Measurements from ENCODE around the gene AKT1S1.
A peak's percentile ranks its signal among the peaks of the same experiment; 100 is the strongest.

AKT1S1 gene

DNA sequence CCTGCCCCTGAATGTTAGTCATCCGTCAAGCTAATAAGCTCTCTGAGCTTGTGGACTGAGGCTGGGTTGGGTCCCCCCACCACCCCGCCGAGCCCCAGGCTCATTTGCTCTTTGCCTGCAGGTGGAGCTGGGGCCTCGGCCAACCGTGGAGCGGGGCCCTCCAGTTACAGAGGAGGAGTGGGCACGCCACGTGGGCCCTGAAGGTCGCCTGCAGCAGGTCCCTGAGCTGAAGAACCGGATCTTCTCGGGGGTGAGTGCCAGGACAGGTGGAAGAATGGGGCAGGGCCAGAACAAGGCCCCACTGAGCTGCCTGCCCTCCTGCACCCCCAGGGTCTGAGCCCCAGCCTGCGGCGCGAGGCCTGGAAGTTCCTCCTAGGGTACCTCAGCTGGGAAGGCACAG lies 5.5 kb upstream of the AKT1S1 start:
- no peak for DNase-seq (ENCODE audit: low spot score)

DNA sequence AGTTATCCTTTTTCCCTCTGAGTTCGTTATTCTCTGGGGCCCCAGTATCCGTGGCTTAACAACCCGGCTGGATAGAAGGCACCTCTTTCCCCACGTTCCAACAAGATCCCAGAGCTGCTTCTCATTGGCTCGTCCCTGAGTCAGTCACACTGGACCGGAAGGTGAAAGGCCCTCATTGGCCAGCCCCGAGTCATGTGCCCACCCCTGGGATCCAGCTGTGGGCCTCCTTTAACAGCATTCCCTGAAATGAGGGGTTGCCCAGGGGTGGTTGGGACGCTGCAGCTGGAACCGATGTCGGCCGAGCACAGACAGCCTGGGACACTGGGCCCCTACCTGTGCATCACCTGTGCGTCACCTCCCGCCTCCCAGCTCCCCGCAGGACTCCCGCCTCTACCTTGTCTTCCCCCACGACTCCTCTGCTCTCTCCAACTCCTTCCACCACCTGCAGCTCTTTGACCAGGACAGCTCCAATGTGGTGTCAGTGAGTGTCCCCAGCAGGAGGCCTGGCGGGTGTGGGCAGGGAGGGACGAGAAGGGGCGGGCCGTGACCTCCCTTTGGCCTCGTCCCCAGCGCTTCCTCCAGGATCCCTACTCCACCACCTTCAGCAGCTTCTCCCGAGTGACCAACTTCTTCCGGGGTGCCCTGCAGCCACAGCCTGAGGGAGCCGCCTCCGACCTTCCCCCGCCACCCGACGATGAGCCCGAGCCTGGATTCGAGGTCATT lies 4.7 kb upstream of the AKT1S1 start:
- no peak for DNase-seq (ENCODE audit: low spot score)

DNA sequence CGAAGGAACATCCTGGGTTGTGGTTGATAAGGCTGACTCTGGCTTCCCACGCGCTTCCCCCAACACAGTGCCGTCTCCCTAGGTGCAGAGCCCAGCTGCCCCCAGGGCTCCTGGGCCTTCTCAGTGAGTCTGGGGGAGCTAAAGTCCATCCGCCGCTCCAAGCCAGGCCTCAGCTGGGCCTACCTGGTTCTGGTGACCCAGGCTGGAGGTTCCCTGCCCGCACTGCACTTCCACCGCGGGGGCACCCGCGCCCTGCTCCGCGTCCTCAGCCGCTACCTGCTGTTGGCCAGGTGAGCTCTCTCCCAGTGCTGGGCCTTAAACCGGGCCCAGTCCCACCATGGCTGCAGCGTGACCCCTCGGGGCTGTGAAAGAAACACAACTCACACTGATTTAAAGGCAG lies 4.0 kb upstream of the AKT1S1 start:
- DNase-seq (ENCODE audit: low spot score) = no peak

- no peak for DNase-seq (ENCODE audit: low spot score)
These were observed 3.2 kb upstream of the AKT1S1 start for GRCh38 chr19:49880162-49880869.

DNA sequence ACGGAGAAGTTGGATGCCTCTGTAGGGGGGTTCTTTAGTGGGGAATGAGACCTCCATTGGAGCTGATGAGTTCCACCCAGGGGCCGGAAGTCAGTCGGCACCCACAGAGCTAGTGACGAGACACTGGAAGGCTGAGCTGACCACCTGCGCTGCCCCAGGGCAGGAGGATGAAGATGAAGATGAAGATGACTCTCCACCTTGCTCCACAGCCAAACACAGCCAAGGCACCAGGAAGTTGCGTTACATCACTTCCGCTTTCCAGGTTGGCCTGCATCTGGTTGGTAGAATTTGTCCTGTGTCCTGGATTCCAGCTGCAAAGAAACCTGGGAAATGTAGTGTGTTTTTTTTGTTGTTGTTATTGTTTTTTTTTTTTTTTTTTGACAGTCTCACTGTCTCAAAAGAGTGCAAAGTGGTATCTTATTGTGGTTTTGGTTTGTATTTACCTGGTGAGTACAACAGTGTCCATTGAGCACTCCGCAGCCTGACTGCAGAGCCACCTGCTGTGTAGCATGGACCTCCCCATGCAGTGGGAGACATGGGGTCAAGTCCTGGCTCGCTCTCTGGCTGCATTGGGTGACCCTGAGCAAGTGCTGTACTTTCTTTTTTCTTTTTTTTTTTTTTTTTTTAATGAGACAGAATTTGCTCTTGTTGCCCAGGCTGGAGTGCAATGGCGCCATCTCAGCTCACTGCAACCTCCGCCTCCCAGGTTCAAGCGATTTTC lies 2.2 kb upstream of the AKT1S1 start:
- DNase-seq (ENCODE audit: low spot score) = no peak

DNA sequence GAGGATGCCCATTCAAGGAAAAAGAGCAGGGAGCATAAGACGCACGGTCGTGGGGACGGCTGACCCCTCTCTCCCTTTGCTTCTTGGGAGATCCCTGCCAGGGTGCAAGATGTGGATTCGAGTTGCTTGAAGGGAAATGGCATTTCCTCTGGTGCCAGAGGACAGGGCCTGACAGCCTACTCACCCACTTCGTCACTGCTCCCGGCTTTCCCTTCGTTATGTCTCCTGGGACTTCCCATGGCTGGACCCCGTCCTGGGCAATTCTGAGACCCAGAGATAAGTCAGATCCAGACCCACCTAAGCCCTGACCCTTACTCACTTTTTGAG lies 1.6 kb upstream of the AKT1S1 start:
- no peak for DNase-seq (ENCODE audit: low spot score)

GRCh38 chr19:49877879-49878743 lies 956 bp upstream of the AKT1S1 start:
- DNase-seq (ENCODE audit: low spot score) = peak; percentile 99

DNA sequence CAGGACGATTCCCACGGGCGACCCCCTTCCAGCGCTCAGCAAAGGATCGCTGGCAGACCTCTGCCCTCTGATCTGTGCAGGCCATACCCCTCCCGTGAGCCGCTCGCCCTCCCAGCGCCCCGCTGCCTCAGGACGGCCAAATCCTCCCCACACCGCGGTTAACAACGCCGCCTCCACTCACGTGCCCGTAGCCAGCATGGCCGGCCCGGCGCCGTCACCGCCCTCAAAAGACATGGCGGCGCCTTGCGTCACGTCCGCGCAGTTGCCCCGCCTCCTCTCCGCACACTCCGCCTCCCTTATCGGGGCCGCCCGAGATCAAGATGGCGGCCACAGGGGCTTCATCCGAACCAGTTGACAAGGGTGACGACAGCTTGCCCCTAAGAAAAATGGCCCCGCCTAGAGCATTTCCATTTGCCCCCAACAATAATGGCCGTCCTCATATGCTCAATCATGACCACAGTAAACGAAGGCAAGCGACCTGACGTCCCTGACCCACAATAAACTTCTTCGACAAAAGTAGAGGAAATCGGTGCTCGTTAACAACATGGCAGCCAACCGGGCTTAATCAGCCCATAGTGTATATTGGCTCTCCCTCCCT lies 634 bp downstream of the AKT1S1 start:
- peak; percentile 78 for DNase-seq (ENCODE audit: low spot score)

DNA sequence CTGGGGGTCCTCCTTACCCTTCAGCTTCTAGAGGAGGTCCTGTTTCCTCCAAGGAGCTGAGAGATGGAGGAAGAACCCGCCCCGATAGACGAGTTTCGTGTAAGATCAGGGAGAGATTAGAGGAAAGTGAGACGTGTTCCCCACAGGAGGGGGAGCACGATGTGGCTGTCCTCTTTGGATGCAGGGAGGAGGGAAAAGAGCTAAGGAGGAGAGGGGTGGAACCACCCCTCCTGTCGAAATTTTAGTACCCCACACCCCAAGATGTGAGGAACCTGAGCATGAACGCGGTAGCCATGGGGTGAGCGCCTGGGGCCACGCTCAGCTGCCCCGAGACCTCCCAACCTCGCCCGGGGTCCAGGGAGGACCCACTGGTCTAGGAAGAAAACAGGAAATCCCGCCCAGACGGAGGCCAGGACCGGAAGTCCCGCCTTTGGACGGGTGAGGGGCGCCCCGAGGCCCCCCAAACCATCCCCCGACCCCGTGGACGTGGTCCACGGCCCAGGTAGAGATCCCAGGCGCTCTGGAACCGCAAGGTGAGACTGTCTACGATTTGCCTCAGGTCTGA lies 1.2 kb downstream of the AKT1S1 start:
- no peak for DNase-seq (ENCODE audit: low spot score)

- DNase-seq (ENCODE audit: low spot score) = no peak
These were observed 2.0 kb downstream of the AKT1S1 start for GRCh38 chr19:49875177-49875576.

GRCh38 chr19:49874503-49875157 lies 2.5 kb downstream of the AKT1S1 start:
- no peak for DNase-seq (ENCODE audit: low spot score)

- DNase-seq (ENCODE audit: low spot score) = no peak
These were observed 3.3 kb downstream of the AKT1S1 start for GRCh38 chr19:49873834-49874233.

DNA sequence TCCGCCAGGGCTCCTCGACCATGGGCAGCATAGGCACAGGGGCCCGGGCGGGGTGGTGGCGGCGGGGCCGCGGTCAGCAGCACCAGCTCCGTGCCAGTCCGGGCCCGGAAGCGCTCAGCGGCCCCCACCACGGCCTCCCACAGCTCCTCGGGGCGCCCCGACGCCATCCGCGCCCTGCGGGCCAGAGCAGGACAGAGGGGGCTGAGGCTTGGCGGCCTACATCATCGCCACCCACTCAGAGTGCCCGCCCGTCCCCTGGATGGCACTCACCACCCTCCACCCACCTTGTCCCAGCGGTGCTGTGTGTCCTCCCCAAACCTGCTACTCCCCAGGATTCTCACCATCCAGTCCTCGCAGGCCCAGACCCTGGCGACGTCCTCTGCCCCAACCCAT lies 4.0 kb downstream of the AKT1S1 start:
- DNase-seq (ENCODE audit: low spot score) = no peak

DNA sequence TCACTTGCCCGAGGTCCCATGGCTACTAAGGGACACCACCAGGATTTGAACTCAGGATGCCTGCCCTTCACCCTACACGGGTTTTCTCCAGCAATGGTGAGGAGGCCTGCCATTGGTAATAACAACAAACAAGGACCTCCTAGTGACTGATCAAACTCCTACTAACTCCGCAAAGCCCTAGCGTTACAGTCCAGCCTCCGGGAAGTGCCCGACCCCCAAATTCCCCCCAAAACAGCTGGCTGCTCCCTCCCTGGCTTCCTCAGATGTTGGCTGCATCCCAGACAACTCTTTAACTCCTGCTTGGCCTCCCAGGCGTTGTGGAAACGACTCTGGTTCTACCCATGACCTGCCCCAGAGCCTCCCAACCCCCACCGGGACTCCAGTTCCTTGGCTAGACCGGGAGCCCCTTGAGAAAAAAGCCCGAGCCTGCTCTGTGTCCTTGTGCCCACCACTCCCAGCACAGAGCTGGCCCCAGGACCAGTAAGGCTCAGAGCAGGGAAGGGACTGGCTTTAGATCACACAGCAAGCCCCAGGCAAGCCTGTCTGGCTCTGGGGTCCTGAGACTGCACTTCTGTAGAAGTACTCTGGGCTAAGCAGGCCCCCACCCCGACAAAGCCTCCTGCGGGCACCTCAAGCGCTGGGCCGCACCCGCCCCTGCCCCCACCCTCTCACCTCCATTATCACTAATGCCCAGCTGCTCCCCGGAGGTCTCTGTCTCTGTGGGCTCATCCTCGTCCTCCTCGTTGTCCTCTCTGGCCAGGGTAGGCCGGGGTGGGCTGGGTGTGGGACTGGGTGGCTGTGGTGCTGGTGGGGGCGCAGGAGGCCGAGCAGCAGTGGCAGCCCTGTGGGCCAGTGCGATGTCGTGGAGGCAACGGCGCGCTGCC lies 4.7 kb downstream of the AKT1S1 start:
- no peak for DNase-seq (ENCODE audit: low spot score)

DNA sequence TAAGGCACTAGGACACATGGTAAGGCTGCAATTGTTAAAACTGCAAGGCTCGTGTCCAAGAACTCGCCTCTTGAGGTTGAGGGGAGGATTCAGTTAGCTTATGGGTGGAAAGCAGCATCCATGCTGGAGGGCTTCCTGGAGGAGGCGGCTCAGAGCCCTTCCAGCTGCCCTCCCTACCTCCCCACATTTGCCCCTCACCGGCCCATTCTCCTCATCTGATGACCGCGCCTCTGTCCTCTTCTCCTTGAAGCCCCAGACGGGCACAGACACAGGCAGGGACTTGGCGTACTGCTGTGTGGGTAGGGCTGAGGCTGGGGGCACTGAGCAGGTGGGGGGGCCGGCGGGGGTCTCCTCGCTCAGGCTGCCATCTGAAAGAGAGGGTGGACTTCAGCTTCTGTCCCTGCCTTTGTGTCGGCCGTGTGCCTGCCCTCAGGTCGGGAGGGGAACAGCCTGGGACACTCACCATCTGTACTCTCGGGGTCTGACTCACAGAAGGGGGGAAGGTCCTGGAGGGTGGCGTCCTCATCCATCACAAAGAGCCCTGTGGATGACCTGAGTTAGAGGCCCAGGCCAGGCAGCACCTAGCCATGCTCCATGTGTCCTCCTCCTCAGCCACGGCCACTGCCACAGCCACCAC lies 5.7 kb downstream of the AKT1S1 start:
- no peak for DNase-seq (ENCODE audit: low spot score)

- no peak for DNase-seq (ENCODE audit: low spot score)
These were observed 6.8 kb downstream of the AKT1S1 start for GRCh38 chr19:49870309-49870901.

DNA sequence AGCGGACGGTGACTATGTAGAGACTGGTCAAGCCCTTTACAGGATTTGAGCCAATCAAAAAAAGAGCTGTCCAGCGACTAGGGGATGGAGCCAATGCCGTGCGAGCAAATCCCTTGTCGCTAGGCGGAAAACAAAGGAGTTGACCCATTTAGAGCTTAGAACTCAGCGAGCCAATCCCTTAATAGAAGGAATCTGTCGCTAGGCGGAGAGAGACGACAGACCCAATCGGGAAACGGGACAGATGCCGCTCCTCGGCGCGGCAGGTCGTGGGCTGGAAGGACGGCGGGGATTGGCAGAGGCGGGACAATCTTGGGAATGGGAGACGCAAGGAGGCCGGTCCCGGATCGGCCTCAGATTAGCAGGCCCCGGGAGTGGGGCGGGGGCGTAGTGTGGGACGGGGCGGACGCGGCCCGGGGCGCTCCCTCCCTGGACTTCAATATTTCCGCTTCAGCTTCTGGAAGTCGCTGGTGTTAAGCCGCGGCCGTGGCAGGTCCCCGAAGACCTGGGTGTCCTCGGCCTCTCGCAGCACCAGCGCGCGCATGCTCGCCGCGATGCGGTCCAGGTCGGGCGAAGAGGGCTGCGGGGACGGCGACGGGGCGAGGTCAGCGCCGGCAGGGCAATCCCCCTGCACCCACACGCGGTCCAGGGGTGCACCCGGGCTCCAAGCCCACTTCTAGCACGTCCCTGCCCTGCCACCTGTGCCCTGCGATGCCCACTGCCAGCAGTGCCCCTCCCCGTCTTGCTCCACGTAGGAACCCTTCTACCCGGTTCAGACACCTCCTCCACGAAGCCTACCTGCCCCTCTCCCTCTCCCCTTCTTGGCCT lies 7.5 kb downstream of the AKT1S1 start:
- peak; percentile 98 for DNase-seq (ENCODE audit: low spot score)

- DNase-seq (ENCODE audit: low spot score) = no peak
These were observed 8.1 kb downstream of the AKT1S1 start for GRCh38 chr19:49869009-49869483.

All from HuH-7.5 (cell line).